GM12878 (cell line): Measurements from ENCODE around the gene DCPS. TPM values are rescaled to one million over a fixed set of nuclear protein-coding genes. Genes with fewer than 3 reads are reported as not detected.

Source experiments
- ATAC-seq: fragments of 200-7000 bp; cut with Tn5 transposase; 3 replicates; pipeline ENCODE4 v1.9.1; 2020; ENCODE audit warnings: mild to moderate bottlenecking, moderate library complexity
- BruUV-seq: library from RNA; stranded (reverse); fragments of 400-500 nt; replicated peaks from 2 replicates; lab custom pipeline; 2021; lab: Mats Ljungman, UMichigan
- CTCF ChIA-PET: fragments of 300-600 bp; sonication (Branson Sonifier 250); formaldehyde crosslinking; extraction: SDS; loops from one replicate; lab custom pipeline; 2021; ENCODE audit warnings: inconsistent platforms; lab: Yijun Ruan, JAX
- POLR2A ChIA-PET: fragments of 350-600 bp; formaldehyde crosslinking; extraction: SDS; loops from one replicate; lab custom pipeline; 2021; ENCODE audit warnings: inconsistent platforms; lab: Charles Lee
- RAD21 ChIA-PET: fragments of 300-600 bp; sonication (Branson Sonifier 250); formaldehyde crosslinking; loops from one replicate; lab custom pipeline; 2023; ENCODE audit warnings: antibody characterized with exemption; ENCODE audit not compliant: unreplicated experiment; lab: Charles Lee
- SMC1A ChIA-PET: fragments of 300-600 bp; sonication (Branson Sonifier 250); formaldehyde crosslinking; loops from one replicate; lab custom pipeline; 2023; ENCODE audit not compliant: unreplicated experiment, uncharacterized antibody; lab: Charles Lee
- DNase-seq: peaks from one replicate; pipeline ENCODE4 v3.0.0-alpha.2; 2011; ENCODE audit warnings: low read depth, low spot score
- FAIRE-seq: peaks from 3 replicates; lab custom pipeline; 2011; peaks lifted over from hg19 to GRCh38; lab: Jason Lieb, UNC
- H2AFZ ChIP-seq: 2 replicates; pipeline ENCODE4 v1.6.0; 2011; ENCODE audit warnings: low read depth, low read length, control low read depth; ENCODE audit not compliant: control insufficient read depth
- H3K27ac ChIP-seq: 2 replicates; pipeline ENCODE4 v1.5.1; 2011; ENCODE audit warnings: control low read depth; ENCODE audit not compliant: control insufficient read depth, insufficient read depth
- H3K27me3 ChIP-seq, 2 experiments: replicated peaks in 1 of 2; 2 replicates each; pipeline versions ENCODE4 v1.6.0 to v1.6.1; 2011; ENCODE audit warnings: low read length in 1 of 2; ENCODE audit not compliant: control insufficient read depth in 2 of 2, insufficient read depth in 2 of 2
- H3K36me3 ChIP-seq, 2 experiments: 2 replicates each; pipeline ENCODE4 v1.5.1; 2011; ENCODE audit warnings: low read length in 1 of 2; ENCODE audit not compliant: control insufficient read depth in 2 of 2, insufficient read depth in 2 of 2
- H3K4me1 ChIP-seq: 2 replicates; pipeline ENCODE4 v1.6.1; 2011; ENCODE audit warnings: mild to moderate bottlenecking, low read length, moderate library complexity, mixed read lengths; ENCODE audit not compliant: control insufficient read depth, insufficient read depth
- H3K4me2 ChIP-seq: 2 replicates; pipeline ENCODE4 v1.6.0; 2011; ENCODE audit warnings: control low read depth; ENCODE audit not compliant: control insufficient read depth, insufficient read depth
- H3K4me3 ChIP-seq: fragments of 200-600 bp; sonication (generic); 2 replicates; pipeline ENCODE4 v1.5.1; 2016
- H3K79me2 ChIP-seq: 2 replicates; pipeline ENCODE4 v1.6.0; 2011; ENCODE audit warnings: low read length; ENCODE audit not compliant: control insufficient read depth, insufficient read depth
- H3K9ac ChIP-seq: 2 replicates; pipeline ENCODE4 v1.8.0; 2011; ENCODE audit warnings: low read length, control low read depth, mixed read lengths; ENCODE audit not compliant: control insufficient read depth, insufficient read depth
- H3K9me3 ChIP-seq: replicated peaks from 3 replicates; pipeline ENCODE4 v1.5.1; 2011; ENCODE audit warnings: mild to moderate bottlenecking, low read length; ENCODE audit not compliant: control insufficient read depth, insufficient read depth
- H4K20me1 ChIP-seq: 2 replicates; pipeline ENCODE4 v1.6.0; 2011; ENCODE audit not compliant: control insufficient read depth, insufficient read depth
- BACH1 ChIP-seq: fragments of 450-650 bp; IDR thresholded peaks from 2 replicates; pipeline ENCODE4 v1.6.1; 2017; ENCODE audit warnings: mild to moderate bottlenecking, borderline replicate concordance
- CHD2 ChIP-seq: IDR thresholded peaks from 2 replicates; pipeline ENCODE4 v1.6.1; 2011; ENCODE audit warnings: low read depth, low read length, improper control_type of control experiment, borderline replicate concordance
- E2F4 ChIP-seq: IDR thresholded peaks from 2 replicates; pipeline ENCODE4 v1.6.1; 2012; ENCODE audit warnings: low read depth, low read length, improper control_type of control experiment
- EZH2 ChIP-seq: IDR thresholded peaks from 2 replicates; pipeline ENCODE4 v1.6.1; 2012; ENCODE audit warnings: low read depth, mild to moderate bottlenecking, control low read depth, inconsistent platforms, low read length, borderline replicate concordance; ENCODE audit not compliant: control insufficient read depth
- GATAD2B ChIP-seq: fragments of 450-650 bp; conservative IDR thresholded peaks from 2 replicates; pipeline ENCODE4 v1.6.1; 2017; ENCODE audit warnings: low read depth, mild to moderate bottlenecking, moderate library complexity
- HDAC6 ChIP-seq: fragments of 200-600 bp; sonication (generic); IDR thresholded peaks from one replicate; pipeline ENCODE4 v1.8.0; 2017; ENCODE audit warnings: antibody characterized with exemption; ENCODE audit not compliant: unreplicated experiment
- IKZF1 ChIP-seq: fragments of 450-650 bp; conservative IDR thresholded peaks from 2 replicates; pipeline ENCODE4 v1.6.1; 2017; ENCODE audit warnings: antibody characterized with exemption, mild to moderate bottlenecking
- IRF3 ChIP-seq: fragments of 450-650 bp; IDR thresholded peaks from 2 replicates; pipeline ENCODE4 v1.6.1; 2014; ENCODE audit warnings: mild to moderate bottlenecking
- IRF4 ChIP-seq: IDR thresholded peaks from 2 replicates; pipeline ENCODE4 v1.6.1; 2011; ENCODE audit warnings: low read depth, low read length
- KLF5 ChIP-seq: fragments of 450-650 bp; IDR thresholded peaks from 2 replicates; pipeline ENCODE4 v1.6.1; 2014; ENCODE audit warnings: mild to moderate bottlenecking; ENCODE audit not compliant: partially characterized antibody
- MTA3 ChIP-seq: IDR thresholded peaks from 2 replicates; pipeline ENCODE4 v1.6.1; 2012; ENCODE audit warnings: low read length, inconsistent platforms, borderline replicate concordance
- NFYB ChIP-seq: IDR thresholded peaks from 2 replicates; pipeline ENCODE4 v1.6.1; 2011; ENCODE audit warnings: low read depth, mild to moderate bottlenecking, low read length, improper control_type of control experiment, moderate library complexity; ENCODE audit not compliant: insufficient read depth
- POLR2AphosphoS5 ChIP-seq: IDR thresholded peaks from 2 replicates; pipeline ENCODE4 v1.6.1; 2011; ENCODE audit warnings: mild to moderate bottlenecking, low read length, inconsistent platforms
- SPI1 ChIP-seq: IDR thresholded peaks from 2 replicates; pipeline ENCODE4 v1.6.1; 2011; ENCODE audit warnings: low read depth, mild to moderate bottlenecking, low read length, moderate library complexity, borderline replicate concordance; ENCODE audit not compliant: insufficient read depth
- TAF1 ChIP-seq: IDR thresholded peaks from 2 replicates; pipeline ENCODE4 v1.6.1; 2011; ENCODE audit warnings: mild to moderate bottlenecking, low read depth, low read length, borderline replicate concordance
- TCF7 ChIP-seq: IDR thresholded peaks from 2 replicates; pipeline ENCODE4 v1.6.1; 2014; ENCODE audit warnings: antibody characterized with exemption, borderline replicate concordance
- ZNF207 ChIP-seq: fragments of 450-650 bp; IDR thresholded peaks from 2 replicates; pipeline ENCODE4 v1.6.1; 2014; ENCODE audit warnings: antibody characterized with exemption, mild to moderate bottlenecking, borderline replicate concordance
- ZNF274 ChIP-seq: IDR thresholded peaks from one replicate; pipeline ENCODE4 v1.8.0; 2011; ENCODE audit not compliant: insufficient read length, insufficient read depth
- ZSCAN29 ChIP-seq: fragments of 450-650 bp; IDR thresholded peaks from 2 replicates; pipeline ENCODE4 v1.6.1; 2017; ENCODE audit warnings: mild to moderate bottlenecking, moderate library complexity
- WGBS: methylation state at CpG from one replicate; pipeline ENCODE4 v1.1.6; 2016; ENCODE audit warnings: low lambda C conversion rate; ENCODE audit not compliant: insufficient replicate concordance, insufficient coverage; ENCODE audit errors: missing lambda C conversion rate; 5-methylcytosine and 5-hydroxymethylcytosine counted together
- in situ Hi-C: fragments of 300-500 bp; cut with MboI; formaldehyde crosslinking; loops from 9 replicates; pipeline ENCODE4 v1.14.3; 2018; ENCODE audit warnings: mixed read lengths
- intact Hi-C: fragments of 100-400 bp; cut with micrococcal nuclease; formaldehyde crosslinking; loops from one replicate; pipeline ENCODE4 v1.14.2; 2022; ENCODE audit not compliant: unreplicated experiment
- polyA plus RNA-seq, 11 experiments: library from polyadenylated mRNA; depleted of rRNA in 4 of 11; unstranded in 6 of 11; stranded (reverse) in 5 of 11; fragments of >200 nt; fragmentation: Nextera tagmentation in 4 of 11; fragmentation: Illumina TruSeq in 1 of 11; extraction: Ambion mirVana in 4 of 11; extraction: Trizol in 1 of 11; gene quantifications; 1 replicate in 1 of 11; 2 replicates in 10 of 11; pipeline versions ENCODE4 v1.2.1 to v1.2.3, GENCODE V29; 2011 to 2016; ENCODE audit warnings: inconsistent platforms in 2 of 11, missing spikeins in 2 of 11, low read depth in 1 of 11
- total RNA-seq, 4 experiments: library from RNA; depleted of rRNA in 3 of 4; stranded (reverse); fragments of >200 nt in 3 of 4; fragmentation: Illumina TruSeq in 1 of 4; extraction: Trizol in 1 of 4; gene quantifications; 2 replicates each; pipeline versions ENCODE4 v1.2.1 to v1.2.3, GENCODE V29; 2013 to 2021

DCPS gene
- total and polyA plus RNA-seq, 10 of the 15 experiments (the other 5 are each of a cell fraction or from before 2014, with no cell fraction given): 23.5 to 101 (median 67.4) TPM

DNA sequence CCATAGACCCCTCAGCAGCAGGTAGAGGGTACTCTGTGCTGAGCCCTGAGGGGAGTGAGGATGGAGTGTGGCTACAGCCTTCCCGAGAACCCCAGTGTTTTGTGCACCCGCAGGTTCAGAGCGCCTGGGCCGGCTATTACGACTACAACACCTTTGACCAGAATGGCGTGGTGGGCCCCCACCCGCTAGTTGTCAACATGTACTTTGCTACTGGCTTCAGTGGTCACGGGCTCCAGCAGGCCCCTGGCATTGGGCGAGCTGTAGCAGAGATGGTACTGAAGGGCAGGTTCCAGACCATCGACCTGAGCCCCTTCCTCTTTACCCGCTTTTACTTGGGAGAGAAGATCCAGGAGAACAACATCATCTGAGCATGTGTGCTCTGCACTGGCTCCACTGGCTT, 26.5 kb upstream of the DCPS start:
- ChIA-PET POLR2A (no interaction called here), CTCF (no interaction called here), RAD21 (no interaction called here), SMC1A (no interaction called here)
- TF ChIP-seq ZSCAN29: no peak
- TF ChIP-seq HDAC6: no peak
- H3K9ac ChIP-seq: no peak overlapping the region
- no peaks in the 10 kb centered on the region for H4K20me1 ChIP-seq
- peaks cover 3% of the 10 kb centered on the region for H3K4me1 ChIP-seq
- no peaks in the 10 kb centered on the region for H3K9me3 ChIP-seq
- no peak overlapping the region for H3K4me3 ChIP-seq
- no peaks in the 10 kb centered on the region for H3K27me3 ChIP-seq
- intact Hi-C loops (no loop called here), in situ Hi-C loops (no loop called here)
- 98% methylated on average over 11 of the region's 11 CpGs for WGBS
- DNase-seq (no peak), FAIRE-seq (no peak), ATAC-seq (no peak)
- H3K79me2 ChIP-seq: no peaks in the 10 kb centered on the region
- no peak overlapping the region for H2AFZ ChIP-seq
- H3K4me2 ChIP-seq: no peak overlapping the region
- H3K27ac ChIP-seq: no peak overlapping the region
- H3K36me3 ChIP-seq: peaks cover 7 to 22% of the 10 kb centered on the region in 2 experiments
- BruUV-seq: no TSS peak

- Histone ChIP-seq H3K79me2 (no peaks in the 10 kb centered on the region; the same call in 1 of the 2 replicates), H4K20me1 (no peaks in the 10 kb centered on the region), H3K27ac (no peak overlapping the region), H3K4me3 (no peak overlapping the region), H3K36me3 (peaks cover 7 to 18% of the 10 kb centered on the region in 2 experiments), H3K4me1 (peaks cover 7% of the 10 kb centered on the region), H3K9me3 (no peaks in the 10 kb centered on the region), H3K9ac (no peak overlapping the region), H3K27me3 (no peaks in the 10 kb centered on the region), H3K4me2 (no peak overlapping the region), H2AFZ (no peak overlapping the region)
- ATAC-seq: no peak
- FAIRE-seq: no peak
- no peak for DNase-seq
- ChIA-PET CTCF (no interaction called here), SMC1A (no interaction called here), RAD21 (no interaction called here), POLR2A (no interaction called here)
- intact Hi-C loops: no loop called here
- 90% methylated on average over 4 of the region's 4 CpGs for WGBS
- in situ Hi-C loops: no loop called here
- no TSS peak for BruUV-seq
- no peak for TF ChIP-seq ZNF274
- no peak for TF ChIP-seq IRF4
- TF ChIP-seq SPI1: no peak
- no peak for TF ChIP-seq ZNF207
- TF ChIP-seq BACH1: no peak
- no peak for TF ChIP-seq KLF5
- no peak for TF ChIP-seq GATAD2B
- TF ChIP-seq IRF3: no peak
- no peak for TF ChIP-seq E2F4
- TF ChIP-seq POLR2AphosphoS5: no peak
- no peak for TF ChIP-seq TAF1
- TF ChIP-seq MTA3: no peak
- no peak for TF ChIP-seq TCF7
- no peak for TF ChIP-seq IKZF1
- no peak for TF ChIP-seq EZH2
- TF ChIP-seq CHD2: no peak
- no peak for TF ChIP-seq NFYB
Observed at GRCh38 chr11:126277780-126278179, 26.1 kb upstream of the DCPS start.
